HG03354 (cell line): ENCODE results near the gene APOBEC3F.
A peak's percentile ranks its signal among the peaks of the same experiment; 100 is the strongest.

Experiments
- ATAC-seq: cut with Tn5 transposase; IDR thresholded peaks from one replicate; pipeline ENCODE4 v1.9.1; 2021; ENCODE audit warnings: mild to moderate bottlenecking; ENCODE audit not compliant: unreplicated experiment, poor library complexity, severe bottlenecking

Gene APOBEC3F

DNA sequence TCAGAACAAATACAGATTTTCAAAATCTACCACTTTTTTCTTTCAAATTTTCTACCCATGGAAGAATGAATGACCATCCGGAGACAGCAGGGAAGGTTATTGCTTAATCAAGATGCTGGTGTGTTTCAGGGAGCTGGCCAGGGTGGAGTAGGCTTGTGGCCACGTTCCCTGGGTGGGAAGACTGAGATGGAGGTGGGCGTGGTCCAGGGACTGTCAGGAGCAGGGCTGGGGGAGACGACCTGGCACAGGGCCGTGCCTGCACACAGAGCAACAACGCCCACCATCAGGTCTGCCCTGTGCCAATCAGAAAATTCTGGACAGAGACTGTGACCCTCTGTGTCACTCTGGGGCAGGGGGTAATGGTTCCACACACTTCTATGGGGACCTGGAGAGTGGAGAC, 49.3 kb downstream of the APOBEC3F start:
- no peak for ATAC-seq

DNA sequence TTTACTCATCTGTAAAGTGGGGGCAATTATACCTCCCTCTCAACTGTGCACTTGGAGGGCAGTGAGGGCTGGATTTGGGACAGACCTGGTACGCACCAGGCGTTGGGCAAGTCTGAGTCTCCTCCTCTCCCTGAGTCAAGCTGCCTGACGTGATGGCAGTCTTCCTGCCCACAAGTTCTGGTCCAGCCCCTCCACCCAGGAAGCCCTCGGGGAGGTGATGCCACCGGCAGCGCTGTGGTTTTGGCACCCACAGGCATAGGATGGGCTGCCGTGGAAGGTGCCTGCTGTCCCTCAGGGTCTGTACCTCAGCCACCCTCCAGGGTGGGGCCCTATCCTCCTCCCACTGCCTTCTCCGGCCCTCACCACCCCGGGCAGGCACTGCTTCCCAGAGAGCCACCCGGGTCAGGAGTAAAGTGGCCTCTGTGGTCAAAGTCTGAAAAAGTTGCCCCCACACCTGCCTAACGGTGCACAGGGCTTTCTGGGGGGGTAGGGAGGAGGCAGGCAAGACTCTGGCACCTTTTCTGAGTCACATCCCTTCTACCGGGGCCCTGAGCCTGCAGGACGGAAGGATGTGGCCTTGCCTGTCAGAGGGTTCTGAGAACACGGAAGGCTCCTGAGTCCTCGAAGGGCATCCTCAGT, 49.9 kb downstream of the APOBEC3F start:
- no peak for ATAC-seq

DNA sequence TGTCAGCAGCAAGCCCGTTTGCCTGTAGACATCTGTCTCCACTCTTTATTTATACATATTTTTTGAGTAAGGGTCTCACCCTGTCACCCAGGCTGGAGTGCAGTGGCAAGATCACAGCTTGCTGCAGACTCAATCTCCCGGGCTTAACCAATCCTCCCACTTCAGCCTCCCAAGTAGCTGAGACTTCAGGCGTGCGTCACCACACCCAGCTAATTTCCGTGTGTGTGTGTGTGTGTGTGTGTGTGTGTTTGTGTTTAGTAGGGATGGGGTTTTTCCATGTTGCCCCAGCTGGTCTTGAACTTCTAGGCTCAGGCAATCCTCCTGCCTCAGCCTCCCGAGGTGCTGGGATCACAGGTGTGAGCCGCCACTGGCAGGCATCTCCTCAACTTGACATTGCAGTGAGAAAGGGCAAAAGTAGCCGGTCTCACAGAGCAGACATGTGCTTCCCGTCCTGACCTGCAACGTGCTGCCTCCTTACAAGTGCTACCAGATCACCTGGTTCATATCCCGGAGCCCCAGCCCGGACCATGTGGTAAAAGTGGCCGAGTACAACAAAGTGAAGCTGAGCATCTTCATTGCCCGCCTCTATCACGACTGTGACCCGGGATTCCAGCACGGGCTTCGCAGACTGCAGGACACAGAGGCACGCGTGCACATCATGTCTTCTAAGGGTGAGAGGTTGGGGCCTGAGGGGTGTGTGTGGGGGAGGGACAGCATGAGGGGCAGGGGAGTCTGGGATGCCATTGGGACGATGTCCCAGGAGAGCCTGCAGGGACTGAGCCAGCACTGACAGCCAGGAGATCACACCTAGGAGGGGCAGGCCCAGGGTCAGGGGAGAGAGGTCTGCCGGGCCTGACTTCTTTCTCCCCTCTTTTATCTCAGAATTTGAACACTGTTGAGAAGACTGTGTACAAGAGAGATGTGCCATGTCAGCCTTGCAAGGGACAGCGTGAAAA, 50.7 kb downstream of the APOBEC3F start:
- no peak for ATAC-seq

DNA sequence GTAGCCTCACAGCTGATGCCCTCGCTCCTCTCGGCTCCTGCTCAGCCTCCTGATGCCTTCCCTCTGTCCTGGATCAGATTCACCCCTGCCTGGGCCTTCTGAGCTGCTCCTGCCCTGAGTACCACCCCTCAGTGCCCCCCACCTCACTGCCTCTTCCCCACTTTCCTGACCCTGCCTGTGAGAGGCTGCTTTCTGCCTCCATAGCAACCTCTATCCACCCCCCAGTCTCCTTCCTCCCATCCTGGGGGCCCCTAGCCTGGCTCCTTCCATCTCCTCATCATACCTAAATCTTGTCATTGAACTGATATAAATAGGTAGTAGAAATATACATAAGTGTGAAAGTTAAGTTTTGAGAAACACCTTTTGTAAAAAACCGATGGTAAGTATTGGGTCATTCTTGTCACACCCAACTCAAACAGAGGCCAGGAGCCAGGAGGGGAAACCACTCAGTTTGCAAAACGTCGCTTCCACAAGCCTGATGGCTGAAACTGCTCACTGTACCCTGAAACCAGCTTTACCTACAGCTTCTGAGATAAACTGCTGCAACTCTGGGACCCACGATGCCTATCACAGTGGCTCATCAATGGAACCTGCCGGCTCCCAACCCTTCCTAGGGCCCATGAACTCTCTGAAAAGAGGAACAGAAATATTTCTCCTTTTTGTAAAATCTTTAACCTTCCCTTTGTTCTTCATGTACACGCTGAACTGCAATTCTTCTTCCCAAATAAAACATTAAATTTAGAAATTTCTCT, 51.6 kb downstream of the APOBEC3F start:
- ATAC-seq, result no peak

DNA sequence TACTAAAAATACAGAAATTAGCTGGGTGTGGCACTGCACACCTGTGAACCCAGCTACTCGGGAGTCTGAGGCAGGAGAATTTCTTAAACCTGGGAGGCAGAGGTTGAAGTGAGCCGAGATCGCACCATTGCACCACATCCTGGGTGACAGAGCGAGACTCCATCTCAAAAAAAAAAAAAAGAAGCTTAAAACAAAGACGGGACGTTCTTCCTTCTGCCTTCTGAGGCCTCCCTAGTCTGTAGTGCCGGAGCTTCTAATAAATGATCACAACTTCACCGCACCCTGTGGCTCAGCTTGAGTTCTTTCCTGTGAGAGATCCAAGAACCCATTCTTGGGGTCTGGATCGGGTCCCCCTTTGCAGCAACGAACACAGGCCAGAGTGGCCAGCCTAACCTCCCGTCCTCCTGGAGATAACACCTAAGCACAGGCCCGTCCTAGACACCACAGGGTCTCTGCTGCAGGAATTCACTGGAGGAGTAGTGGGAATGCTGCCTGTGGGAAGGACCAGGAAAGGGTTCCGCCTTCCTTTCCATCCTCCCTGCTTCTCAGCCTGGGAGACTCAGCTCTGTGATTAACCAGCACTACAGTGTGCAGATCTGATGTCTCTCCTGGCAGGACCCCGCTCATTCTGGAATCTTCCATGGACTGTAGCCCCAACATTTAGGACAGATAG, 54.2 kb downstream of the APOBEC3F start:
- no peak for ATAC-seq

DNA sequence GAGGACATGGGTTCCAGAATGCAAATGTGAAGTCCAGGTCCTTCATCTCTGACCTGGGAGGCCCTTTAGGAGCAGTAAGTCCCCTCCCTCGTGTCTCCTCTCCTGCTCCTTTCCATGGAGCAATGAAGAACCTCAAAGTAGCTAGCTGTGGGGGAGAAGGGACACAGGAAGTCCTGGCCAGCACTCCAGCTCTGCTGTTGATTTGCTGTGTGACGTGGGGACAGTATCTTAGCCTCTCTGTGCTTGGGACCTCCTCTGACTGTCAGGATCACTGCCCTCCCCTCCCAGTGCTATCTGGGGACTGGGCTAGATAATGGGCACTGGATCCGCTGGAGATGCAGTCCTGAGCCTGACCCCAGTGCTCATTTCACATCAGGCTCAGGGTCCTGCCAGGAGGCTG, 55.3 kb downstream of the APOBEC3F start:
- ATAC-seq, result no peak

DNA sequence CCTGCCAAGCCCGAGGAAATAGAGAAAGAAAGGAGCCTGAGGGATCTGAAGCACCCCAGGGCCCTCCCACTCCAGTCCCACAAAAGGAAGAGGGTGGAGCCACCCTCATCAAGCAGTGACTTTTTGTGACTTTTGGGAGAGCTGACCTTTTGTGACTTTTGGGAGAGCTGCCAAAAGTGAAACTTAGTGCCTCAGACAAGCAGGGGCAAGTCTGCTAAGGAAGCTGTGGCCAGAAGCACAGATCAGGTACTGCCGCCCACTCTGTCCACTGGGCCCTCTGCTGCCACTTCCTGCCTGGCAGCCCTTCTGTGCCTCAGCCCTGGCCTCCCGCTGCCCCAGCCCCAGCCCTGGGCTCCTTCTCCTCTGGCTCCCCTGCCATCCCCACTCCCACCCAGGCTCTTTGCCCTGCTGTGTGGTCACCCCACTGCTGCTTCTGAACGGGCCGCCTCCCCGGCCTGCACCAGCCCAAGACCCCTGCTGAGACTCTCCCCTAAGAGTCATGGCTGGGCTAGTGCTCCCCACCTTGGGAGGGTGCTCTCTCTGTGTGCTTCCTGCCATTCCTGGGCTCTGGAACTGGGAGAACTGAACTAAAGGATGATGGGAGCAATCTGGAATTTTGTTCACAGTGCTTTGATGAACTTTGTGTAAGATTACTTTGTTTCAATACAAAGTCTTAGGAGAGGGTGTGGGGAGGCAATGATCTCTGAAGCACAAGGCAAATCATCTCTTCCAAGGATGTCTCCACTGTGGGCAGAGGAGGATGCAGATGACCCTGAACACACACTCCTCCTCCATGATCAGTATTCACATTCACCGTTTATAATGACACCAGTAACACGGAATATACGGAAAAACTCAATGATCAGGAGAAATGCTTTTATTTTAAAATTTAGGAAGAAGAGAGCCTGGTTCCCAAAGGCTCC, 56.7 kb downstream of the APOBEC3F start, which contains the start of gene APOBEC3H:
Gene APOBEC3H (plus strand): TSS at position 147 of the 923 bp plus-strand sequence. CDS start 3,035 bp downstream, outside the sequence.
- ATAC-seq, result no peak

DNA sequence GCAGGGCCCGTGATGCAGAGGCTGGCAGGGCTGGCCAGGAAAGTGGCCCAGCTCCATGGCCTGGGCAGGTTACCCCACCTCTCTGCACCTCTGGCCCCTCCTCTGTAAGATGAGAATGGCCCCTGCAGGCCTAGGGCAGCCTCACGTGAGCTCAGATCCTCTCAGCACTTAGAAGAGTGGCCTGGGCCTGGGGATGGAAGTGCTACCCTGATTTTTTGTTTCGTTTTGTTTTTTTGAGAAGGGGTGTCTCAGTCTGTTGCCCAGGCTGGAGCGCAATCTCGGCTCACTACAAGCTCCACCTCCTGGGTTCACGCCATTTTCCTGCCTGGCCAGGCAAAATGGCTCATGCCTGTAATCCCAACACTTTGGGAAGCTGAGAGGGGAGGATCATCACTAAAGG, 57.4 kb downstream of the APOBEC3F start:
- ATAC-seq, result peak; percentile 39

DNA sequence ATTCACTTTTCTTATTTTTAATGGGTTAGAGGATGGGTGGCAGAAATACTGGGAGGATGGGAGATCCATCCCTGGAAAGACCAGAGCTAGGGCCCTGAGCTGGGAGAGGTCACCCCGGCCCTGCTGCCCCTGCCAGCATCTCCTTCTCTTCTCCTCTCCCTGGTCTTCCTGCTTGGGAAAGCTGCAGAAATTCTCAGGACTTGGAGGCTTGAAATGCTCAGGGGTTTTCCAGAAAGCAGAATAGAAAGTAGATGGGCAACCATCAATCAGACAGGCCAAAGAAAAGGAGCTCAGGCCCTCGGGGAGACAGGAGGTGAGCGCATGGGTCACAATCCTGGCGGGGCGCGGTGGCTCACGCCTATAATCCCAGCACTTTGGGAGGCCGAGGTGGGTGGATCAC, 57.9 kb downstream of the APOBEC3F start:
- ATAC-seq, result no peak

DNA sequence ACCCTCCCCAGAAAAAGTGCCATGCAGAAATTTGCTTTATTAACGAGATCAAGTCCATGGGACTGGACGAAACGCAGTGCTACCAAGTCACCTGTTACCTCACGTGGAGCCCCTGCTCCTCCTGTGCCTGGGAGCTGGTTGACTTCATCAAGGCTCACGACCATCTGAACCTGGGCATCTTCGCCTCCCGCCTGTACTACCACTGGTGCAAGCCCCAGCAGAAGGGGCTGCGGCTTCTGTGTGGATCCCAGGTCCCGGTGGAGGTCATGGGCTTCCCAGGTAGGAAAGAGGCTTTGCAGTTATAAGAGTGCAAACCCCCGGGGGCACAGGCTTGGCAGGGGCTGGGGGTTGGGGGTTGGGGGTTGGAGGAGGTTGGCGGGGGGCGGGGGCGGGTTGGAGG, 60.6 kb downstream of the APOBEC3F start:
- no peak for ATAC-seq

DNA sequence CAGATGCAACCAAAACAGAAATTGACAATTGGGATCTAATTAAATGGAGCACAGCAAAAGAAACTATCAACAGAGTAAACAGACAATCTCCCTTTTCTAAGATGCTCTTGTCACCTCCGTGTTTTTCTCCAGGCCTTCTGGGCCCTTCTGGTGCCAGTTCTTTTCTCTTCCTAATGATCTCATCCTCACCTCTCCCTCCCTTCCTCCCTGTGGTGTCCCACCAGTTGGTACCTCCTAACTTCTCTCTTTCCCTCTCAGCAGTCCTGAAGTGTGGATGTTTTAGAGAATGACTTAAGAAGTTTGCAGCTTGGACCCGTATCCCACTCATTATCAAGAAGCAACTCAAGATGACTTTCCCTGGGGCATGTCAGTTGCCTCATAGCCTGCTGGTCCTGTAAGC, 62.8 kb downstream of the APOBEC3F start:
- ATAC-seq, result no peak
